ENCODE results near the gene GRWD1. TPM values are rescaled to one million over a fixed set of nuclear protein-coding genes. Genes with fewer than 3 reads are reported as not detected.

Gene GRWD1
- total and polyA plus RNA-seq, 2 of the 4 experiments (the other 2 are of a cell fraction) = 22.0 to 22.5 TPM

GRCh38 chr19:48471836-48472235 lies 26.1 kb downstream of the GRWD1 start:
- ChIA-PET POLR2A (ENCODE audit: unreplicated experiment) (no interaction called here), CTCF (no interaction called here)
- Histone ChIP-seq H3K18ac (ENCODE audit: low read depth, low read length) (no peak overlapping the region), H3K4ac (ENCODE audit: low read depth, low read length) (no peak overlapping the region), H3K9ac (ENCODE audit: low read depth, low read length) (no peak overlapping the region), H3K27me3 (ENCODE audit: control insufficient read depth, insufficient read depth, low read length) (no peaks in the 10 kb centered on the region), H3K14ac (replicated peaks; ENCODE audit: low read depth, low read length) (no peak overlapping the region), H2BK15ac (ENCODE audit: low read depth, low read length) (no peak overlapping the region), H3K36me3 (ENCODE audit: control insufficient read depth, insufficient read depth, low read length) (peaks cover 63% of the 10 kb centered on the region), H4K91ac (ENCODE audit: insufficient read depth, low read depth, low read length) (no peak overlapping the region), H3K4me2 (ENCODE audit: low read depth, low read length) (no peak overlapping the region), H3K79me1 (ENCODE audit: low read depth in 1 of 2, low read length in 2 of 2) (peaks cover 27 to 65% of the 10 kb centered on the region in 2 experiments), H2AFZ (replicated peaks; ENCODE audit: low read length, poor library complexity) (no peak overlapping the region), H2AK5ac (ENCODE audit: low read depth, low read length) (no peak overlapping the region), H2BK120ac (ENCODE audit: low read depth, low read length) (no peak overlapping the region), H3K23ac (ENCODE audit: low read depth, low read length) (no peak overlapping the region), H2BK20ac (ENCODE audit: low read depth, low read length) (no peak overlapping the region), H3K56ac (ENCODE audit: extremely low read depth, insufficient read depth, low read length) (no peak overlapping the region), H3K4me1 (ENCODE audit: control insufficient read depth, insufficient read depth, low read length) (no peaks in the 10 kb centered on the region; the same call in 1 of the 2 replicates), H4K8ac (ENCODE audit: low read depth in 2 of 2, low read length in 2 of 2) (no peak overlapping the region), H4K5ac (ENCODE audit: low read depth, low read length) (no peak overlapping the region), H3K4me3 (ENCODE audit: insufficient read depth, low read depth, low read length) (no peak overlapping the region), H3K27ac (ENCODE audit: insufficient read depth, low read length) (no peak overlapping the region), H3K9me3 (ENCODE audit: control insufficient read depth, insufficient read depth, low read length) (no peaks in the 10 kb centered on the region), H4K20me1 (ENCODE audit: insufficient read depth, low read length) (peaks cover 50% of the 10 kb centered on the region), H2BK5ac (ENCODE audit: low read depth, low read length, poor library complexity, severe bottlenecking) (no peak overlapping the region), H2AK9ac (replicated peaks; ENCODE audit: low read depth, low read length, poor library complexity) (no peak overlapping the region), H3K9me1 (ENCODE audit: insufficient read depth, low read length) (peaks cover 11% of the 10 kb centered on the region; the same call in 1 of the 2 replicates)
- WGBS, 2 experiments (ENCODE audit: extremely low coverage in 2 of 2, insufficient read length in 1 of 2) = 100% methylated on average over 4 of the region's 4 CpGs; no CpG with 5 or more reads in 1 of the 2 experiments
- dilution Hi-C loops (cut with HindIII; ENCODE audit: low sequenced_read_pairs, unreplicated experiment) = no loop called here
- TF ChIP-seq MAFK (IDR thresholded peaks at IDR 0.05; ENCODE audit: low read depth, low read length) (no peak), NFE2L2 (IDR thresholded peaks at IDR 0.05; ENCODE audit: low read depth, low read length) (no peak), CHD1 (IDR thresholded peaks at IDR 0.05; ENCODE audit: low read depth, low read length) (no peak), RAD21 (IDR thresholded peaks at IDR 0.05; ENCODE audit: low read length) (no peak), CTCF (conservative IDR thresholded peaks at IDR 0.05; ENCODE audit: low read depth, low read length) (no peak), BHLHE40 (IDR thresholded peaks at IDR 0.05; ENCODE audit: low read depth, low read length) (no peak), USF2 (IDR thresholded peaks at IDR 0.05; ENCODE audit: low read depth, low read length) (no peak), RFX5 (IDR thresholded peaks at IDR 0.05; ENCODE audit: low read depth, low read length) (no peak), ELK1 (IDR thresholded peaks at IDR 0.05; ENCODE audit: borderline replicate concordance, low read depth, low read length) (no peak), MAZ (IDR thresholded peaks at IDR 0.05; ENCODE audit: borderline replicate concordance, low read depth, low read length) (no peak)
- no peak for DNase-seq
- ATAC-seq (ENCODE audit: low read depth) = no peak
- no TSS peak for BruUV-seq (replicated peaks)
- in situ Hi-C loops (cut with MboI; ENCODE audit: low sequenced_read_pairs) = no loop called here
- intact Hi-C loops (cut with micrococcal nuclease) = no loop called here
